Vagina (tissue), 2 donors: Measurements from ENCODE around the gene SYNDIG1. TPM values are rescaled to one million over a fixed set of nuclear protein-coding genes. Genes with fewer than 3 reads are reported as not detected.

Experiments
- DNase-seq, 2 donors: peaks; one replicate each; pipeline ENCODE4 v3.0.0-alpha.2; 2017; ENCODE audit errors: extremely low spot score in 2 of 2
- H3K27ac ChIP-seq: fragments of 200-600 bp; sonication (generic); one replicate; pipeline ENCODE4 v1.5.1; 2019
- H3K27me3 ChIP-seq: fragments of 200-600 bp; sonication (generic); one replicate; pipeline ENCODE4 v1.5.1; 2019
- H3K36me3 ChIP-seq, 2 donors: fragments of 200-600 bp; sonication (generic); one replicate each; pipeline ENCODE4 v1.5.1; 2017 to 2019
- H3K4me1 ChIP-seq: fragments of 200-600 bp; sonication (generic); one replicate; pipeline ENCODE4 v1.5.1; 2019
- H3K4me3 ChIP-seq, 2 donors: fragments of 200-600 bp; sonication (generic); 1 replicate in 1 of 2; 2 replicates in 1 of 2; pipeline ENCODE4 v1.5.1; 2016 to 2019
- H3K9me3 ChIP-seq: fragments of 200-600 bp; sonication (generic); one replicate; pipeline ENCODE4 v1.5.1; 2019
- CTCF ChIP-seq, 3 experiments: fragments of 450-650 bp in 2 of 3; fragments of 200-600 bp in 1 of 3; sonication (generic) in 1 of 3; IDR thresholded peaks; one replicate each; pipeline ENCODE4 v1.5.1; 2017 to 2019; ENCODE audit warnings: antibody characterized with exemption in 3 of 3, mild to moderate bottlenecking in 2 of 3, moderate library complexity in 2 of 3
- POLR2A ChIP-seq, 2 donors: fragments of 450-650 bp; IDR thresholded peaks; one replicate each; pipeline ENCODE4 v1.6.1; 2017; ENCODE audit warnings: antibody characterized with exemption in 2 of 2, mild to moderate bottlenecking in 2 of 2, moderate library complexity in 2 of 2
- POLR2AphosphoS5 ChIP-seq, 2 donors: sonication (generic); formaldehyde crosslinking; IDR thresholded peaks; one replicate each; pipeline ENCODE4 v1.9.0; 2017; ENCODE audit warnings: antibody characterized with exemption in 2 of 2, mild to moderate bottlenecking in 2 of 2, low read depth in 1 of 2; ENCODE audit not compliant: insufficient read depth in 1 of 2
- intact Hi-C: fragments of 100-400 bp; cut with DNase I; formaldehyde crosslinking; loops from one replicate; pipeline ENCODE4 v1.15.1; 2023
- total RNA-seq: library from RNA; depleted of rRNA; stranded (reverse); fragments of >200 nt; gene quantifications from one replicate; pipeline ENCODE4 v1.2.3, GENCODE V29; 2016

Gene SYNDIG1
- total RNA-seq, 1 donor from 2014 or later, result 3.2 TPM

DNA sequence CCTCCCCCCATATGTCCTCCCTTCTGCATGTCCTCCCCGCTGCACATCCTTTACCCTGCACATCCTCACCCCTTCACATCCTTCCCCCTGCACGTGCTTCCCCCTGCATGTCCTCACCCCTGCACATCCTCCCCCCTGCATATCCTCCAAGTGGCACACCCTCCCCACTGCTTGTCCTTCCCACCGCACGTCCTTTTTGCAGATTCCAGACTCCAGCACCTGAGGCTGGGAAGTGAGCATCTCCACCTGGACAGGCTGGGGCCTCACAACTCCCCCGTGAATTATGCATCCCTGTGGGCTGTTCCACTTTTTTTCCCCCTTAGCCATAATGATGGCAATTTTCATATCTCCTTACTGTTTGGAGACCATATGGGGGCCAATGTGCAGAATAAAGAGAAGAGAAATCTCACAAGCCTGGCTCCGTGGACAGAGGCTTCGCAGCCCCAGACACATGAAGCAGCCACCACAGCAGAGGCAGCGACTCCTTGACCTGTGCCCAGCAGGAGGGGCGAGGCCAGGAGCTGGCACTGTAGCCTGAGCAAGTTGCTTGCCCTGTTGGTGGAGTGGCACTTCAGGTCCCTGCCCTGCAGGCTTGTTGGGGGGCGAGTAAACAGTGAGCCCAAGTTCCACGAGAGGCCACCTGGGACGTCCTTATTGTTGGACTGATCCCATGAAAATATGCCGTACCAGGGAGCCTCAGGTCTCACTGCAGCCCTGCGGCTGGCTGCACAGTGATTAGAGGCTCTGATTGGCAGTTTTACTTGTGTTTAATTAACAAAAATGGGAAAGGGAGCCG is 113.1 kb downstream of the SYNDIG1 start:
- Histone ChIP-seq H3K36me3 (no peaks in the 10 kb centered on the region), H3K27ac (no peak overlapping the region), H3K4me3 (no peak overlapping the region), H3K9me3 (no peaks in the 10 kb centered on the region), H3K4me1 (no peaks in the 10 kb centered on the region), H3K27me3 (no peaks in the 10 kb centered on the region)
- TF ChIP-seq POLR2A (IDR thresholded peaks at IDR 0.05), result no peak
- no peak for TF ChIP-seq CTCF (IDR thresholded peaks at IDR 0.05)
- no peak for TF ChIP-seq POLR2AphosphoS5 (IDR thresholded peaks at IDR 0.05; ENCODE audit: insufficient read depth in 1 of 2, low read depth in 1 of 2)
- intact Hi-C loops, result no loop called here
- peak; percentile 72 to 77 for DNase-seq

GRCh38 chr20:24583169-24583792 is 113.9 kb downstream of the SYNDIG1 start:
- Histone ChIP-seq H3K27ac (no peak overlapping the region), H3K4me1 (no peaks in the 10 kb centered on the region), H3K9me3 (no peaks in the 10 kb centered on the region), H3K36me3 (no peaks in the 10 kb centered on the region), H3K27me3 (no peaks in the 10 kb centered on the region), H3K4me3 (no peak overlapping the region)
- no peak for TF ChIP-seq POLR2AphosphoS5 (IDR thresholded peaks at IDR 0.05; ENCODE audit: insufficient read depth in 1 of 2, low read depth in 1 of 2)
- no peak for TF ChIP-seq CTCF (IDR thresholded peaks at IDR 0.05)
- no peak for TF ChIP-seq POLR2A (IDR thresholded peaks at IDR 0.05)
- intact Hi-C loops, result no loop called here
- peak; percentile 60 to 61 for DNase-seq

GRCh38 chr20:24584078-24584477 is 114.6 kb downstream of the SYNDIG1 start:
- Histone ChIP-seq H3K27me3 (no peaks in the 10 kb centered on the region), H3K36me3 (no peaks in the 10 kb centered on the region), H3K27ac (no peak overlapping the region), H3K4me1 (no peaks in the 10 kb centered on the region), H3K9me3 (no peaks in the 10 kb centered on the region), H3K4me3 (no peak overlapping the region)
- TF ChIP-seq POLR2A (IDR thresholded peaks at IDR 0.05) (no peak), POLR2AphosphoS5 (IDR thresholded peaks at IDR 0.05; ENCODE audit: insufficient read depth in 1 of 2, low read depth in 1 of 2) (no peak), CTCF (IDR thresholded peaks at IDR 0.05) (no peak)
- intact Hi-C loops, result no loop called here
- DNase-seq, result peak; percentile 75 to 79

GRCh38 chr20:24584538-24585356 is 115.3 kb downstream of the SYNDIG1 start:
- Histone ChIP-seq H3K9me3 (no peaks in the 10 kb centered on the region), H3K36me3 (no peaks in the 10 kb centered on the region), H3K4me3 (no peak overlapping the region), H3K27me3 (no peaks in the 10 kb centered on the region), H3K27ac (no peak overlapping the region), H3K4me1 (no peaks in the 10 kb centered on the region)
- TF ChIP-seq POLR2A (IDR thresholded peaks at IDR 0.05), result no peak
- TF ChIP-seq POLR2AphosphoS5 (IDR thresholded peaks at IDR 0.05; ENCODE audit: insufficient read depth in 1 of 2, low read depth in 1 of 2), result no peak
- no peak for TF ChIP-seq CTCF (IDR thresholded peaks at IDR 0.05)
- intact Hi-C loops, result no loop called here
- peak; percentile 83 to 88 for DNase-seq
